Bone marrow (tissue), 2 donors: Measurements from ENCODE around the gene AMMECR1.
"Not testable (repeated sequence)": the region's sequence is repeated elsewhere in the genome, so short reads cannot be mapped to it uniquely, and the experiment has no call there.

Experiments
- DNase-seq, 2 donors: peaks; one replicate each; lab custom pipeline; 2025; lab: John Stamatoyannopoulos, UW

The AMMECR1 gene

GRCh38 chrX:110171442-110171841 lies 146.4 kb downstream of the AMMECR1 start:
- no peak for DNase-seq

- no peak for DNase-seq
Observed at GRCh38 chrX:110170029-110170428, 147.9 kb downstream of the AMMECR1 start.

- no peak for DNase-seq
Observed at GRCh38 chrX:110168585-110168984, 149.3 kb downstream of the AMMECR1 start.

- no peak for DNase-seq
Observed at GRCh38 chrX:110167952-110168451, 149.9 kb downstream of the AMMECR1 start.

- no peak for DNase-seq
Observed at GRCh38 chrX:110163488-110163887, 154.4 kb downstream of the AMMECR1 start.

- no peak for DNase-seq
Observed at GRCh38 chrX:110162867-110163266, 155.0 kb downstream of the AMMECR1 start.

GRCh38 chrX:110162131-110162530 lies 155.8 kb downstream of the AMMECR1 start:
- no peak for DNase-seq

GRCh38 chrX:110161361-110161686 lies 156.6 kb downstream of the AMMECR1 start:
- DNase-seq = no peak

- DNase-seq = no peak
Observed at GRCh38 chrX:110159865-110160264, 158.0 kb downstream of the AMMECR1 start.

GRCh38 chrX:110159235-110159634 lies 158.7 kb downstream of the AMMECR1 start:
- no peak for DNase-seq

GRCh38 chrX:110157444-110157843 lies 160.4 kb downstream of the AMMECR1 start:
- DNase-seq = no peak

GRCh38 chrX:110156167-110156754 lies 161.6 kb downstream of the AMMECR1 start:
- DNase-seq = no peak

GRCh38 chrX:110155759-110156158 lies 162.1 kb downstream of the AMMECR1 start:
- DNase-seq = no peak

- not testable (repeated sequence) for DNase-seq
Observed at GRCh38 chrX:110154328-110154727, 163.6 kb downstream of the AMMECR1 start.

GRCh38 chrX:110153896-110154295 lies 164.0 kb downstream of the AMMECR1 start:
- DNase-seq = no peak

GRCh38 chrX:110153244-110153643 lies 164.6 kb downstream of the AMMECR1 start:
- DNase-seq = no peak

- peak in 1 of 2 donors; percentile 38 for DNase-seq
Observed at GRCh38 chrX:110146521-110146920, 171.4 kb downstream of the AMMECR1 start.

- no peak for DNase-seq
Observed at GRCh38 chrX:110145854-110146253, 172.0 kb downstream of the AMMECR1 start.

- no peak for DNase-seq
Observed at GRCh38 chrX:110145311-110145710, 172.6 kb downstream of the AMMECR1 start.
